NCI-H446 (cell line): ENCODE results near the gene ANKRD44.

ENCODE experiments used
- DNase-seq, 2 experiments: peaks; one replicate each; lab custom pipeline; 2025; lab: John Stamatoyannopoulos, UW

The ANKRD44 gene

GRCh38 chr2:197145471-197146056 lies 165.0 kb downstream of the ANKRD44 start:
- DNase-seq, result no peak

- no peak for DNase-seq
Measured at GRCh38 chr2:197144183-197144582, 166.4 kb downstream of the ANKRD44 start.

- no peak for DNase-seq
Measured at GRCh38 chr2:197141702-197142473, 168.7 kb downstream of the ANKRD44 start.

- no peak for DNase-seq
Measured at GRCh38 chr2:197140045-197140444, 170.5 kb downstream of the ANKRD44 start.

GRCh38 chr2:197138506-197138905 lies 172.1 kb downstream of the ANKRD44 start:
- no peak for DNase-seq

GRCh38 chr2:197137826-197138477 lies 172.6 kb downstream of the ANKRD44 start:
- DNase-seq, result no peak

- no peak for DNase-seq
Measured at GRCh38 chr2:197137231-197137630, 173.3 kb downstream of the ANKRD44 start.

GRCh38 chr2:197136452-197136851 lies 174.1 kb downstream of the ANKRD44 start:
- DNase-seq, result no peak

- DNase-seq, result no peak
Measured at GRCh38 chr2:197135806-197136205, 174.8 kb downstream of the ANKRD44 start.

GRCh38 chr2:197134206-197134605 lies 176.4 kb downstream of the ANKRD44 start:
- no peak for DNase-seq

- DNase-seq, result no peak
Measured at GRCh38 chr2:197131558-197131855, 179.1 kb downstream of the ANKRD44 start.

- DNase-seq, result no peak
Measured at GRCh38 chr2:197130318-197130717, 180.3 kb downstream of the ANKRD44 start.

GRCh38 chr2:197128897-197129296 lies 181.7 kb downstream of the ANKRD44 start:
- DNase-seq, result no peak

- DNase-seq, result no peak
Measured at GRCh38 chr2:197128126-197128525, 182.5 kb downstream of the ANKRD44 start.

- DNase-seq, result no peak
Measured at GRCh38 chr2:197126630-197127352, 183.8 kb downstream of the ANKRD44 start.

- DNase-seq, result no peak
Measured at GRCh38 chr2:197124639-197125390, 185.8 kb downstream of the ANKRD44 start.

- no peak for DNase-seq
Measured at GRCh38 chr2:197122821-197123220, 187.8 kb downstream of the ANKRD44 start.

- DNase-seq, result no peak
Measured at GRCh38 chr2:197121756-197122385, 188.7 kb downstream of the ANKRD44 start.

GRCh38 chr2:197121255-197121654 lies 189.3 kb downstream of the ANKRD44 start:
- no peak for DNase-seq

GRCh38 chr2:197116306-197116879 lies 194.2 kb downstream of the ANKRD44 start:
- no peak for DNase-seq

- no peak for DNase-seq
Measured at GRCh38 chr2:197115325-197115724, 195.3 kb downstream of the ANKRD44 start.
